Measurements from ENCODE around the gene PITX1.
"Not testable (repeated sequence)": the region's sequence is repeated elsewhere in the genome, so short reads cannot be mapped to it uniquely, and the experiment has no call there.

The PITX1 gene

DNA sequence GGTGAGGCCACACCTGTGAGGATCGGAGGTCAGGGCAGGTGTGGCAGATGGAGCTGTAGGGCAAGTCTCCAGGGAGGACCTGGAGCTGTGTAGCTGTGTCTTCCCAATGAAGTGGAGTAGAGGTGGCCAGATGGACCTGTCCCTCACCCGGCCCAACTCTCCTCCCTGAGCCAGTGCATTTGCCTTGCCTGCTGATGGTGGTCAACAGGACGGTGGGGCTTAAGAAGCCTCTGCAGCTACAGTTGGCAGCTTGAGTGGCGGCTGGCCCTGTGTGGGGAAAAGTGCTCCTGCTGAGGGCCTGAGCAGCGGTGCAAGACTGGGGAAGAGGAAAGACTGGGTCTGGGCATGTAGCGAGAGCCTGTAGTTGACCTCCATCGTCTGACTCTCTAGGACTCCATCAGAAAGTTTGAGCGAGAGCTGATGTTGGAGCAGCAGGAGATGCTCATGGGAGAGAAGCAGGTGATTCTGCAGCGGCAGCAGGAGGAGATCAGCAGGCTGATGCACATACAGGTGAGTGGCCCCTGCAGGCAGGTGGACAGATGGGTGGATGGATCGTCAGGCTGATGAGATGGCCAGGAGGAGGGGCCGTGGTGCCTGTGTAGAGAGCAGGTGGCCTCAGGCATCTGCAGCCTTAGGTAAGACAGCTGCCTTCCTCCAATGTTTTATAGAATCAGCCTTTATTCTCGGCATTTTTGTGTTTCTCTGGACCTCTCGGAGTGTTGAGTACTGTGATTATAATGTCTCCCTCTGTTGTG lies 24.9 kb downstream of the PITX1 start:
- FAIRE-seq: no peak

DNA sequence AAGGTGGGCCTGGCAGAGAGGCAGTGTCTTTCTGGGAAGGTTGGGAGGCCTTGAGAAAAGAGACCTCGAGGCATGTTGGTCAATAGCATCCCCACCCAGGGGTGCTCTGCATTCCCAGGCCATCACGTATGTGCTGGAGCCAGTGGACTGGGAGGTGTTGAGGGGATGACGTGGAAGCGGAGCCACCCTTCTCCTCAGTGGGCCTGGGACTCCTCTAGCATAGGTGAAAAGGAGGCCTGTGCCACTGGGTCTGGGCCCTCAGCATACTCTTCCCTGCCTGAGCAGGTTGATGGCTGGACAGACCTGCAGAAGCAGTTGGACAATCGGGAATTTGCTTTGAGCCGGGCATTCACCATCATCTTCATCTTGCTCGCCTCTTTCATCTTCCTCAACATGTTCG lies 25.5 kb downstream of the PITX1 start:
- FAIRE-seq: no peak

DNA sequence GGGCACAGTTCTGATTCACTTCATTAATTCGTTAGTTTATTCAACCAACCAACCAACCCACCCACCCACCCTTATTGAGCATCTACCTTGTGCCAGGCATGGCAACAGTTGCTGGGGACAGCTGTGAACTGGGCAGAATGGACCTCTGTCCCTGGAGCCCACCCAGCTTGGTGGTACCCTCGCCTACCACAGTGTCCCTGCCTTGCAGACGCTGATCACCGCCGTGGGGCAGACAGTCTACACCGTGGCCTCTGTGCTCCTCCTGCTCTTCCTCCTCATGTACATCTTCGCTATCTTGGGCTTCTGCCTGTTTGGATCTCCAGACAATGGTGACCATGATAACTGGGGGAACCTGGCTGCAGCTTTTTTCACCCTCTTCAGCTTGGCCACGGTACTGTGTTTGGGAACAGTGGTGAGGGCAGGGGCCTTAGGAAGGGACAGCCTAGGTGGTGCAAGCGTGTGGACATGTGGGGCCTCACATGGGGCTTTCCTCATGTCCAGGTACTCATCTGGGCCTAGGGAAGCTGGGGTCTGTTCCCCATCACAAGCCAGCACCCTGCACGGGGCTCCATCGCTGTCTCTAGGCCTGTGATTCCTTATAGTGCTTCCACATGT lies 26.2 kb downstream of the PITX1 start:
- FAIRE-seq: no peak

DNA sequence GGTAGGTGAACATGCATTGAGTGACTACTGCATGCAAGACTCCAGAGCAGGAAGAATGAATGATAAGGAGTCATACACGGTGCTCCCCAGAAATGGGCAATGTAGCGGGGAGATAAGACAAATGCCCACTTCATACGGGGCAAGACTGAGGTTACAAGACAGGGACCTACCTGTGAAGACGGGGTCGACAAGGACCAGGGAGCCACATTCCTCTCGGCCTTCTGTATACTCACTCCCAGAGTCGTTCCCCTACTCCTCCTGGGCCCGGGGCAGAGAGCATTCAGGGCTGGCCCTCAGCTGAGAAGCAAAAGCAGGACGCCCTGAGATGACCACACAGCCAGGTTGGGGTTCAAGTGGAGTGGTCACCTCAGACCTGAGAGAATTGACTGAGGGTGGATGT lies 26.7 kb downstream of the PITX1 start:
- no peak for FAIRE-seq

GRCh38 chr5:135005076-135005475 lies 29.0 kb downstream of the PITX1 start:
- no peak for FAIRE-seq

- FAIRE-seq: no peak
Measured at GRCh38 chr5:135004376-135004775, 29.7 kb downstream of the PITX1 start.

GRCh38 chr5:134998068-134998467 lies 36.0 kb downstream of the PITX1 start:
- not testable (repeated sequence) for FAIRE-seq

DNA sequence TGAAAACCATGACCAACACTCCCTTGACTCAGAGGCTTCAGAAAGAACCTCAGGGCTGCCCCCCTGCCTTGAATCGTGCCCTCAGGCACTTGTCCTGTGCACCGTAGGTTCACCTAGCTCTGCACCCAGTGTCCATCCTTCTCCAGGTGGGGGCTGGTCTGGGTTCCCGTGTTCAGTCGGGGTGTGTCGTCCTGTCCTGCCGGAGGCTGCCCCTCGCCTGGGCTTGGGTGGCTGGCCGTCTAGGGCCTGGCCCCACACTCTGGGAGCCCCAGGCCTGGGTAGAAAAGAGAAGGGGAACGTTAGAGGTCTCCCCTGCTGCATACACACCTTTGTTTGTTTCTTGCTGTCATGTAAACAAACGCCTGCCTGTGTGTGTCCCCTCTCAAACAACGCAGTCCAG lies 37.0 kb downstream of the PITX1 start:
- FAIRE-seq: no peak

DNA sequence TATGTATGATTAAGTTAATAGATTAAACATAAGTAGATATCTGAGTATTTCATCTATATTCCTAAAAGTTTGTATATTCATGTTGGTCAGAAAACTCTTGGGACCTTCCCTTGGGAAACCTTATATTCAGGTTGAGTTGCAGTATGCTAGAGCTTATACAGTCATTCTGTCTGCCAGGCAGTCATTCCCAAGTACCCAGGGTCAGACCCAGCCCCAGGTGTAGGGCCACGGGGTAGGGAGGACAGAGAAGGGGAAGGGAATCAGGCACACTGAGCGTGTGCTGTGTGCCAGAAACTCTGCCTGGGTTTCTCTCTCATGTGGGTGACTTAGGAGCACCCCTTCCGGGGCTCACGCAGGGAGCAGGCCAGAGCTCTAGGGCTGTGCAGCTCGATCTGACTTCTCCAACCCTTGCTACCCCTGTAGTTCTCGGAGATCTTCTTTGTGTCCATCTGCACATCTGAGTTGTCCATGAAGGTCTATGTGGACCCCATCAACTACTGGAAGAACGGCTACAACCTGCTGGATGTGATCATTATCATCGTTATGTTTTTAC lies 38.1 kb downstream of the PITX1 start:
- no peak for FAIRE-seq

- FAIRE-seq: no peak
Measured at GRCh38 chr5:134994560-134995156, 39.4 kb downstream of the PITX1 start.

DNA sequence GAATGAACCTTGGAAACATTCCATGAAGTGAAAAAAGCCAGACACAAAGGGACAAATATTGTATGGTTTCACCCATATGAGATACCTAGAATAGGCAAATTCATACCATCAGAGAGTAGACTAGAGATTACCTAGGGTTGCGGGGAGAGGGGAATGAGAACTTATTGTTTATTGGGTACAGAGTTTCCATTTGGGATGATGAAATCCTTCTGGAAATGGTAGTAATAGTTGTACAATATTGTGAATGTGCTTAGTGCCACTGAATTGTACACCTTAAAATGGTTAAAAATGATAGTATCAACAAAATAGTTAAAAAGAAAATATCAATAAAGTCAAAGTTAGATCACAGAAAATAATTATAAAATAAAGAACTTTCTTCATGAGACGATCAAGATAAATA lies 40.9 kb downstream of the PITX1 start:
- no peak for FAIRE-seq

DNA sequence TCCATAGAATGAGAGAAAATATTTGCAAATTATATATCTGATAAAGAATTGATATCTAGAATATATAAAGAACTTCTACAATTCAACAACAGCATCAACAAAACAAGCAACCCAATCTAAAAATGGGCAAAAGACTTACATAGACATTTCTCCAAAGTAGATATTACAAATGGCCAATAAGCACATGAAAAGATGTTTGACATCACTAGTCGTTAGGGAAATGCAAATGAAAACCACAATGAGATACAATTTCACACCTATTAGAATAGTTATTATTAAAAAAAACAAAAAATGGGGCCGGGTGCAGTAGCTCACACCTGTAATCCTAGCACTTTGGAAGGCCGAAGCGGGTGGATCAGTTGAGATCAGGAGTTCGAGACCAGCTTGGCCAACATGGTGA lies 41.9 kb downstream of the PITX1 start:
- no peak for FAIRE-seq

- not testable (repeated sequence) for FAIRE-seq
Measured at GRCh38 chr5:134990183-134990582, 43.8 kb downstream of the PITX1 start.

DNA sequence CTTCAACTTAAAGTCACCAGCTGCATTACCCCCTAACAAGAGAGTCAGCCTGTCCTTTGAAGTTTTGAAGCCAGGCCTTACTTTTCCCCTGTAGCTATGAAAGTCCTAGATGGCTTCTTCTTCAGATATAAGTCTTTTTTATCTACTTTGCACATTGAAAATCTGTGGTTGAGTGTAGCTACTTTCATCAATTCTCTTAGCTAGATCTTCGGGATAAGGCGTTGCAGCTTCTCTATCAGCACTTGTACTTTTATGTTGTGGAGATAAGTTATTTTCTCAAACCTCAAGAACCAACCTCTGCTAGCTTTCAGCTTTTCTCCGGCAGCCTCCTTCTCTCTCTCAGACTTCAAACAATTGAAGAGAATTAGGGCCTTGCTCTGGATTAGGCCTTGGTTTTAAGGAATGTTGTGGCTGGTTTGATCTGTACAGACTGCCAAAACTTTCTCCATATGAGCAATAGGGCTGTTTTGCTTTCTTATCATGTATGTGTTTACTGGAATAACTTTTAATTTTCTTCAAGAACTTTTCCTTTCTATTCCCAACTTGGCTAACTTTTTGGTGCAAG lies 44.7 kb downstream of the PITX1 start:
- no peak for FAIRE-seq

GRCh38 chr5:134982230-134982629 lies 51.8 kb downstream of the PITX1 start:
- no peak for FAIRE-seq

DNA sequence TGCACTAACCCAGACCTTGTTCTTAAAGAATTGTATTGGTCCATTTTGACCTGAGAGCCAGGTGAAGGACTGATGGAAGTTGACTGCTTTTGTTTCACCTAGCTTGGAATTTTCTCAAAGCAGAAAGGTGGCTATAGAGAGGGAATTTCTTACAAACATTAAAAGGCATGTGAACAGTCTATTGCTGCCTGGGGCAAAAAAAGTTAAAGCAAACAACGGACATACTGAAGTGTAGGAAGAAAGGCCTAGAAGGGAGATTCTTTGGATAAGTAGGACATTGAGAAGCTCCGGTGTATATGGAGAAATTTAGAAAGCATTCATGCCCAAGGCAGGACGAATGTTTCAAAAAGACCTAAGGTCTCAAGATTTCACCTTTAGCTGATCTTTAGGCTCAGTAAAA lies 54.6 kb downstream of the PITX1 start:
- FAIRE-seq: no peak
